ENCODE data around the gene LMO1. TPM values are rescaled to one million over a fixed set of nuclear protein-coding genes. Genes with fewer than 3 reads are reported as not detected.
A peak's percentile ranks its signal among the peaks of the same experiment; 100 is the strongest.

Gene LMO1
- total RNA-seq, 2 experiments from 2014 or later, result not detected

DNA sequence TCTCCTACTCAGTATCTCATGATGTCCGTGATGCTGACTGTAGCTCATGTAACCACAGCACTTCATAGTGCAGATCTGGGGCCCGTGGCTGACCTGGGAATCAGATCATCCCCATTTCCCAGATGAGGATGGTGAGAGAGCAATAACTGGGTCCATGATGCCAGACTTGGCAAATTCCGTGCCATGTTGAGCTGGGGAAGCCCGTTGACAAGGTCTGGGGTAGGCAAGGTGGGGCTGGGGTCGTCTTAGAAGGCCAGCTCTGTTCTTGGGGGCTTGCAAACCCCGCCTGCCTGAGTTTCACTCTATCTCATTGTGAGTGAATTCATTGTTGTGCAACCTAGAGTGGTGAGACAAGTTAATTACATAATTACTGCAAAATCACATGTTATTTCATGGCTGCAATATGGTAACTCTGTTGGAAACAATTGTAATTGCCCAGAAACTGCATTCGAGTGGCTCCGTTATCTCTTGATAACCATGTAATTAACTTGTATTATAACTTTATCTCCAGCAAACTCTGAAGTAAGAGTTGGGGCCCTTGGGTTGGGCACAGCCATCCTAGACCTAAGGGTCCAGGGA, 41.7 kb downstream of the LMO1 start:
- H3K4me3 Mint-ChIP-seq, result no peak overlapping the region
- CTCF ChIA-PET, result no interaction called here
- H3K27me3 Mint-ChIP-seq, result no peaks in the 10 kb centered on the region
- POLR2A ChIA-PET, result no interaction called here
- DNase-seq, result no peak
- no peak overlapping the region for H3K27ac Mint-ChIP-seq
- no peaks in the 10 kb centered on the region for H3K36me3 Mint-ChIP-seq (ENCODE audit: low read depth)
- no peaks in the 10 kb centered on the region for H3K4me1 Mint-ChIP-seq
- H3K9me3 Mint-ChIP-seq, result no peaks in the 10 kb centered on the region

DNA sequence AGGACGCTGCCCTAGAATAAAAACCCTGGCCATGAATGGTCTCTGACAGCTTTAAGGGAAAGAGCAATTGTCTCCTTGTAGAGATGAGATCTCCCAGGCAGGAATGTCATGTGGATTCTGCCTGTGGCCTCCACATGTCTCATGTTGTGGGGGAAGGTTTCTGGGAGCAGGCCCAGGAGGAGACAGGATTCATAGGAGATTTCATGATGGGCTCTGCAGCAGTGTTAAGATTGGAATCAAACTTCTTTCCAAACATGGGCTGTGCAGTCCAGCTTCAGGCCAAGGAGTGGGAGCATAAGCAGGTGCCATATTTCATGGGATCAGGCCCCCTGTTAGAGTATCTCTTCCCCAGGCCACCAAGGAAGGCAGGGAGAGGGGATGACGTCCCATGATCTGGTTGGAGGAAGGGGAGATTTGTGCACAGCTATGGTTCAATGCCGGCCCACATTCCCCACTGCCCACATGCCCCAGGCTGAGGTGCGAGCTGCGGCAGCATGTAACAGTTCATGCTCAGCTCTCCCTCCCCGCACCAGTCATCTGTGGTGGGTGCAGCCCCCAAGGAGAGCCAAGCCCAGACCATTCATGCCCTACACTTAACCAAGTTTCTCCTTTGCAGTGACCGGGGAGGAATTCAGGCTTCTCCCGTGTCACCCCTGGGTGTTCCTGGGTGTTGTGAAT, 42.5 kb downstream of the LMO1 start:
- H3K4me1 Mint-ChIP-seq, result no peaks in the 10 kb centered on the region
- no peak for DNase-seq
- no peak overlapping the region for H3K4me3 Mint-ChIP-seq
- H3K27me3 Mint-ChIP-seq, result no peaks in the 10 kb centered on the region
- ChIA-PET POLR2A (no interaction called here), CTCF (interaction anchor here (0.5 to 1.4 kb wide), 2 partner anchors 26 to 42 kb away, joined by 3 read pairs; partner anchors contain the start of gene LMO1)
- H3K9me3 Mint-ChIP-seq, result no peaks in the 10 kb centered on the region
- no peaks in the 10 kb centered on the region for H3K36me3 Mint-ChIP-seq (ENCODE audit: low read depth)
- H3K27ac Mint-ChIP-seq, result no peak overlapping the region

DNA sequence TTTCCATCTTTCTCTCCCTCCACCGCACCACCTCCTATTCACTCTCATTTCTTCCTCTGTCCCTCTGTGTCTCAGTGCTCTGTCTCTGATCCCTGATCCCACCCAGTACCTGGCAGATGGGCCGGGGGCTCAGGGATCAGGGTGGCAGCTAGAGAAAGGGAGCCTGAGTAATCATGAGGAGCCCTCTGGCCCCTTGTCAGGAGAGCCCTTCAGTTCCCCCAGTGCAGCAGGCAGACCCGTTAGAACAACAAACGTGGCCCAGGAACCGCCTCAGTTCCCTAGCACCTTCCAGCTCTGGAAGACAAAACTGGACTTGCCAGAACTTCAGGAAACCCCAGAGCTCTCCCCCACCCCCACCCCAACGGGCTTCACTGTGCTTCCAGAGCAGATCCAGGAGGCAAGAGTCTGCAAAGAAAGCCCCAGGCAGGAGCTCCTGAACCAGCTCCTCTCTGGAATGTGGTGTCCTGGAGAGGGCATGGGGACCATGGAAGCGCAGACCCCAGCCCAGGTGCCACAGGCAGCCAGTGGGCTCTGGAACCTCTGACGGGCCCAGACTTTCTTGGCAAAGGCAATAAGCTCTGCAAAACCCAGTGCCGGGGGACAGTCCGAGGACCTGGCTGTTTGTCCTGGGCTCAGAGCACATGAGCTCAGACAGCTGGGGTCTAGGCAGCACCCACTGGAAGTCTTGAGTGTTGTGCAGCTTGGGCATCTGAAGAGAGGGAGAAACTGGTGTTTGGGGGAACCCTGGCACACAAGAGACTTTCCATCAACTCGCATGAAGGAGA, 43.2 kb downstream of the LMO1 start:
- POLR2A ChIA-PET, result no interaction called here
- no peaks in the 10 kb centered on the region for H3K4me1 Mint-ChIP-seq

GRCh38 chr11:8219257-8220021, 44.2 kb downstream of the LMO1 start:
- Mint-ChIP-seq H3K4me3 (no peak overlapping the region), H3K27ac (no peak overlapping the region), H3K4me1 (no peaks in the 10 kb centered on the region), H3K9me3 (no peaks in the 10 kb centered on the region), H3K27me3 (no peaks in the 10 kb centered on the region), H3K36me3 (ENCODE audit: low read depth) (no peaks in the 10 kb centered on the region)
- POLR2A ChIA-PET, result no interaction called here
- CTCF ChIA-PET, result interaction anchor here (0.7 to 1.4 kb wide), 2 partner anchors 28 to 50 kb away, joined by 3 read pairs; partner anchors contain the start of gene RIC3
- peak; percentile 16 for DNase-seq

More for the DNA sequence above, 43.2 kb downstream of the LMO1 start:
- DNase-seq, result no peak
- Mint-ChIP-seq H3K4me3 (no peak overlapping the region), H3K9me3 (no peaks in the 10 kb centered on the region), H3K27ac (peak overlapping the region; percentile 26), H3K27me3 (no peaks in the 10 kb centered on the region), H3K36me3 (ENCODE audit: low read depth) (no peaks in the 10 kb centered on the region)
- CTCF ChIA-PET, result interaction anchor here (0.5 to 1.4 kb wide), 2 partner anchors 27 to 43 kb away, joined by 3 read pairs; partner anchors contain the start of gene LMO1

DNA sequence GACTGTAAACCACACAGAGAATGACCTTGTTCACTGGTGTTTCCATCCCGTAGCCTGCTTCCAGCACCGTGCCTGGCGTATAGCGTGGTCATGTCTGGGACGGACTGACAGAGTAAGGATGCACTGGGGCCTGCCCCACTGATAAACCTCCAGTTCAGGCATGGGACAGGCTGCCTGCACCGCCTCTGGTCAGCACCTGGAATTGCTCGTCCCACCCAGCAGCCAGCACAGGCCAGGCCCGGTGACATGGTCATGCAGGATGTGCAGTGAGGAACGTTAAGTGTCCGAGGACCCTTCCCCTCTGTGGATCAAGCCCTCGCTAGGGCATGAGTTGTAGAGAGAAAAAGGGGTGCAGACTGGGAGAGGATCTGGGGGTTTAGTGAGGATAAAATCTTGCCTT, 44.8 kb downstream of the LMO1 start:
- Mint-ChIP-seq H3K4me3 (no peak overlapping the region), H3K9me3 (no peaks in the 10 kb centered on the region), H3K27me3 (no peaks in the 10 kb centered on the region), H3K27ac (no peak overlapping the region), H3K4me1 (no peaks in the 10 kb centered on the region), H3K36me3 (ENCODE audit: low read depth) (no peaks in the 10 kb centered on the region)
- POLR2A ChIA-PET, result no interaction called here
- DNase-seq, result no peak
- CTCF ChIA-PET, result no interaction called here

GRCh38 chr11:8218409-8218808, 45.3 kb downstream of the LMO1 start:
- CTCF ChIA-PET, result no interaction called here
- Mint-ChIP-seq H3K27me3 (no peaks in the 10 kb centered on the region), H3K4me3 (no peak overlapping the region), H3K4me1 (no peaks in the 10 kb centered on the region), H3K27ac (no peak overlapping the region), H3K9me3 (no peaks in the 10 kb centered on the region), H3K36me3 (ENCODE audit: low read depth) (no peaks in the 10 kb centered on the region)
- DNase-seq, result no peak
- POLR2A ChIA-PET, result no interaction called here

DNA sequence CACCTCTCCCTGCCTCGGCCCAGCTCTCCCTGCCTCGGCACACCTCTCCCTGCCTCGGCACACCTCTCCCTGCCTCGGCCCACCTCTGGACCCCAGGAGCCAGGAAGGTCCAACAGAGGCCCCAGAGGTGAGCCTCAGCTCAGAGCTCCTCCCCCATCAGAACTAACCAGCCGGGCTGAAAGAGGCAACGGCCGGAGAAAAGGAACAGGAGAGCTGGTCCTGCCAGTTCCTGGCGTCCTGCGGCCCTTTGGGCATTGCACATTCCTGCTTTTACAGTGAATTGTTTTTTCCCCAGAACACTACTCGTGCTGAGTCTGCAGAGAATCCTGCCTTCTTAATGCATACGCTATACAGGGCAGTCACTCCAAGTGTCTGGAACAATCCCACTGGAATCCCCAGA, 45.8 kb downstream of the LMO1 start:
- ChIA-PET POLR2A (no interaction called here), CTCF (no interaction called here)
- Mint-ChIP-seq H3K9me3 (no peaks in the 10 kb centered on the region), H3K36me3 (ENCODE audit: low read depth) (no peaks in the 10 kb centered on the region), H3K27ac (no peak overlapping the region), H3K4me3 (no peak overlapping the region), H3K4me1 (no peaks in the 10 kb centered on the region), H3K27me3 (no peaks in the 10 kb centered on the region)
- DNase-seq, result no peak

DNA sequence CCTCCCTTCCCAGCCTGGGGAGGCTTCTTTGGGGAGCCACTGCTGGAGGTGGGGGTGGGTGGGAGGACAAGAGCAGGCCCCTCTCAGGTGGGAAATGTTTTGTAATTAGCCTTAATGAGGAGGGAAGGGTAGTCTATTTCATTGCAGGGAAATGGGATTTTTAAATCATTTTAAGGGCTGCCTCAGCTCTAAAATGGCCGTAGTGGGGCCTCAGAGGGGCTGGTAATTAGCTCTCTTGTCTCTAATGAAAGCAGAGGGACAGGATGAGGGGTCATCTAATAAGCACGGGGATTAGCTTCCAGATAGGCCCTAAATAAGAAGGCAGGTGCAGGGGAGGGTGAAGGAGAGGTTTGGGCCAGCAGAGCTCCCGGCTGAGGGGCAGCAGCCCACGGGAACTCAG, 46.5 kb downstream of the LMO1 start:
- no peaks in the 10 kb centered on the region for H3K4me1 Mint-ChIP-seq
- H3K27ac Mint-ChIP-seq, result no peak overlapping the region
- CTCF ChIA-PET, result no interaction called here
- no peak overlapping the region for H3K4me3 Mint-ChIP-seq
- H3K36me3 Mint-ChIP-seq (ENCODE audit: low read depth), result no peaks in the 10 kb centered on the region
- H3K9me3 Mint-ChIP-seq, result no peaks in the 10 kb centered on the region
- no peak for DNase-seq
- POLR2A ChIA-PET, result no interaction called here
- no peaks in the 10 kb centered on the region for H3K27me3 Mint-ChIP-seq

DNA sequence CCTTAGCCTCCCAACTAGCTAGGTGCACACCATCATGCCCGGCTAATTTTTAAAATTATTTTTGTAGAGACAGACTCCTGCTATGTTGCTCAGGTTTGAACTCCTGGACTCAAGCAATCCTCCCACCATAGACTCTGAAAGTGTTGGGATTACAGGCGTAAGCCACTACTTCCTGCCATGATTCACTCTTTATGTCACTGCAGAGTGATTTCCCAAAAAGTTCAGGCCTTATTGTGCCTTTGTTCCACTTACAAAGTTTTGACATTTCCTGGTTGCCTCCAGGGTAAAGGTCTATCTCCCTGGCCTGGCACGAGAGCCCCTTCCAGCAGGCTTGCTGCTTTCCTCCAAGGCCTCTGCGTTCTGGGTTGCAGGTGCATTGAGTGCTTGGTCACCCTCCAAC, 50.3 kb downstream of the LMO1 start:
- Mint-ChIP-seq H3K27me3 (no peaks in the 10 kb centered on the region), H3K4me1 (no peaks in the 10 kb centered on the region), H3K4me3 (no peak overlapping the region), H3K27ac (no peak overlapping the region), H3K9me3 (no peaks in the 10 kb centered on the region), H3K36me3 (ENCODE audit: low read depth) (no peaks in the 10 kb centered on the region)
- DNase-seq, result no peak
- ChIA-PET POLR2A (no interaction called here), CTCF (no interaction called here)

- ChIA-PET POLR2A (no interaction called here), CTCF (interaction anchor here (1.0 to 1.3 kb wide), 2 partner anchors 13 to 20 kb away, joined by 3 read pairs; no protein-coding TSS in a partner anchor)
- Mint-ChIP-seq H3K4me1 (no peaks in the 10 kb centered on the region), H3K4me3 (no peak overlapping the region), H3K36me3 (ENCODE audit: low read depth) (no peaks in the 10 kb centered on the region), H3K27ac (no peak overlapping the region), H3K9me3 (no peaks in the 10 kb centered on the region), H3K27me3 (peaks cover 9% of the 10 kb centered on the region)
- DNase-seq, result no peak
These were observed 54.4 kb downstream of the LMO1 start for GRCh38 chr11:8209208-8209807.

DNA sequence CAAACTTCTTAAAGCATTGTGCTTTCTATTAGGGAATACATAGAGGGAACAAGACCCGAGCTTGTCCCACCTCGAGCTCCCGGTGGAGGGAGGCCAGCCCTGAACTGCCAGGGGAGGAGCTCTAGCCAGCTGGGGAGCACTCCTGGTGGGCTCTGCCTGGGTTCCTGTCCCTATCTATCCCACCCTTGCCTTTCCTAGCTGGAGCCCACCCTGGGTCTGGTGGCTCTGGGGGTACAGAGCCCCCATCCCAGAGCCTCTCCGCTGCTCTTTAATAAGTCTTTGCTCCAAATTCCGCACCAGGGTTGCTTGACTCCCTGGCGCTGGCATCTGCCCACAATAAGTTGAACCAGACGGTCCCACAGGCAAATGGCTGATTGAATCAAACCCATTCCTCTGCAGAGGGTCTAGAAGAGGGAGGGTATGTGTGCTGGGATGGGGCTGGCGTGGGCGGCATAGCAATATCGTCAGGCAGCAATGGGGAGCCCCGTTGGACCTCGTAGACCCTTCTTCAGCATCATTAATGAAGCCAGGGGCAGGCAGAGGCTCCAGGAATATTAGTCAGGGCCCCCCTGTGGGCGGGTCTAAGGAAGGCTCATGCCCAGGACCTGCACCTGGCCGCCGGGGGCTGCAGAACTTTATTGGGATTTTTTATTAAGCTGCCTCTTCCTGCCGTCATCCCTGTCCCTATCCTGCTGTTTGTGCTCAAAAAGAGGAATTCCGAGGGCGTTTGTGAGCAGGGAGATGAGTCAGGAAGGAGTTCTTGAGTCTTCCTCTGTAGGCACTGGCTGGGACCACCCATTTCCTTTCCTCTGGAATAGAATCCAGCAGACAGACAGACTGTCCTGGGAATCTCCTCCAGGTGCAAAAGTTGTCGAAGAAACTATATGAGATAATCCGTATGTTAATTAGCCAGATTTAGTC, 56.3 kb downstream of the LMO1 start:
- H3K27ac Mint-ChIP-seq, result no peak overlapping the region
- ChIA-PET POLR2A (no interaction called here), CTCF (no interaction called here)
- no peaks in the 10 kb centered on the region for H3K36me3 Mint-ChIP-seq (ENCODE audit: low read depth)
- no peaks in the 10 kb centered on the region for H3K9me3 Mint-ChIP-seq
- H3K27me3 Mint-ChIP-seq, result peaks cover 9% of the 10 kb centered on the region
- no peaks in the 10 kb centered on the region for H3K4me1 Mint-ChIP-seq
- no peak for DNase-seq
- no peak overlapping the region for H3K4me3 Mint-ChIP-seq

All from activated CD4-positive, alpha-beta T cell treated with anti-CD3 and anti-CD28 coated beads, Interleukin-2, amount 10 ng/mL, durations not matched to agents 7 days and 5 days (primary cell).